B cell (primary cell): Measurements from ENCODE around the gene CPLX1.

ENCODE experiments used
- EZH2 ChIP-seq: IDR thresholded peaks from 2 replicates; pipeline ENCODE4 v1.6.1; 2012; ENCODE audit warnings: borderline replicate concordance, low read depth, mild to moderate bottlenecking, moderate library complexity, low read length; ENCODE audit not compliant: insufficient read depth, poor library complexity, severe bottlenecking
- TF ChIP-seq, protein P1 (sequence below): fragments of 200-600 bp; IDR thresholded peaks from one replicate; pipeline ENCODE4 v1.8.0; 2022; ENCODE audit warnings: antibody characterized with exemption, mild to moderate bottlenecking

DNA sequence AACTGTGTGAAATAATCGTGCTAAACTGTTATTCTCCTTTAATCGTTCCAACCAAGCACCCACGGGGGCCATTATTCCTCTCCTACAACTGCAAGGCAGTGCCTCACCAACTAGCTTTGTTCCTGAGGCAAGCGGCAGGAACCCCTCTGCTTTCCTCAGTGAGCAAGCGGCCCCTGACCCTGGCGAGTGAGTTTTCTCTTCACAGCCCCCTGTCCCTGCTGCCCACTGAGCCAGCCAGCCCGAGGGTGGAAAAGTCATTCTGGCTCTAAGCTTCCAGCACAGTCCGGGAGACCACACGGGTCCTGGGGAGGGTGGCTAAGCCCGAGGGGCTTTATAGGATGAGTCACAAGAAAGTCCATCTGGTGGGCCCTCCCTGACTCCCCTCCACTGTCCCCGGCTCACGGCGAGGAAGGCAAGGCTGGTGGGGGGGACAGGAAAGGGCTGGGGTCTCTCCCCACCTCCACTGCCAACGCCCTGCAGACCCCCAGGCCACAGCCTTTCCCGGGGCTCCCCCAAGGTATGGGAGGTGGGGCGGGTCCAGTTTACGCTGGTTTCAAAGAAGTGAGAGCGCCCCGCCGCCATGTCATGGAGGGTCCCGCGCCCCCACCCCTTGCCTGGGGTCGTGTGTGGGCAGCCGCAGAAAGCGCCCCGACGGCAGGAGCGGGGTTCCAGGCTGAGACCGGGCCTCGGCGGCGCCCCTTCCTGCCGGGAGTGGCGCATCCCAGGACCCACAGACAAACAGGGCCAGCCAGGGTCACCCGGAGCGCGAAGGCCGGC is 45.0 kb downstream of the CPLX1 start:
- TF ChIP-seq, protein P1, sequence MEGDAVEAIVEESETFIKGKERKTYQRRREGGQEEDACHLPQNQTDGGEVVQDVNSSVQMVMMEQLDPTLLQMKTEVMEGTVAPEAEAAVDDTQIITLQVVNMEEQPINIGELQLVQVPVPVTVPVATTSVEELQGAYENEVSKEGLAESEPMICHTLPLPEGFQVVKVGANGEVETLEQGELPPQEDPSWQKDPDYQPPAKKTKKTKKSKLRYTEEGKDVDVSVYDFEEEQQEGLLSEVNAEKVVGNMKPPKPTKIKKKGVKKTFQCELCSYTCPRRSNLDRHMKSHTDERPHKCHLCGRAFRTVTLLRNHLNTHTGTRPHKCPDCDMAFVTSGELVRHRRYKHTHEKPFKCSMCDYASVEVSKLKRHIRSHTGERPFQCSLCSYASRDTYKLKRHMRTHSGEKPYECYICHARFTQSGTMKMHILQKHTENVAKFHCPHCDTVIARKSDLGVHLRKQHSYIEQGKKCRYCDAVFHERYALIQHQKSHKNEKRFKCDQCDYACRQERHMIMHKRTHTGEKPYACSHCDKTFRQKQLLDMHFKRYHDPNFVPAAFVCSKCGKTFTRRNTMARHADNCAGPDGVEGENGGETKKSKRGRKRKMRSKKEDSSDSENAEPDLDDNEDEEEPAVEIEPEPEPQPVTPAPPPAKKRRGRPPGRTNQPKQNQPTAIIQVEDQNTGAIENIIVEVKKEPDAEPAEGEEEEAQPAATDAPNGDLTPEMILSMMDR: no peak
- no peak for TF ChIP-seq EZH2
